GM19328 (cell line): ENCODE measurements around the gene RPS3.

Experiments
- ATAC-seq: cut with Tn5 transposase; IDR thresholded peaks from one replicate; pipeline ENCODE4 v1.9.1; 2021; ENCODE audit warnings: mild to moderate bottlenecking, moderate library complexity; ENCODE audit not compliant: unreplicated experiment

The RPS3 gene

GRCh38 chr11:75453916-75454655 lies 54.8 kb downstream of the RPS3 start:
- ATAC-seq, result no peak

- ATAC-seq, result no peak
Measured at GRCh38 chr11:75454987-75455386, 55.7 kb downstream of the RPS3 start.
